ENCODE results near the gene U2AF1L4.
A peak's percentile ranks its signal among the peaks of the same experiment; 100 is the strongest.

The U2AF1L4 gene

GRCh38 chr19:35757231-35757748, 12.1 kb upstream of the U2AF1L4 start:
- DNase-seq: no peak

DNA sequence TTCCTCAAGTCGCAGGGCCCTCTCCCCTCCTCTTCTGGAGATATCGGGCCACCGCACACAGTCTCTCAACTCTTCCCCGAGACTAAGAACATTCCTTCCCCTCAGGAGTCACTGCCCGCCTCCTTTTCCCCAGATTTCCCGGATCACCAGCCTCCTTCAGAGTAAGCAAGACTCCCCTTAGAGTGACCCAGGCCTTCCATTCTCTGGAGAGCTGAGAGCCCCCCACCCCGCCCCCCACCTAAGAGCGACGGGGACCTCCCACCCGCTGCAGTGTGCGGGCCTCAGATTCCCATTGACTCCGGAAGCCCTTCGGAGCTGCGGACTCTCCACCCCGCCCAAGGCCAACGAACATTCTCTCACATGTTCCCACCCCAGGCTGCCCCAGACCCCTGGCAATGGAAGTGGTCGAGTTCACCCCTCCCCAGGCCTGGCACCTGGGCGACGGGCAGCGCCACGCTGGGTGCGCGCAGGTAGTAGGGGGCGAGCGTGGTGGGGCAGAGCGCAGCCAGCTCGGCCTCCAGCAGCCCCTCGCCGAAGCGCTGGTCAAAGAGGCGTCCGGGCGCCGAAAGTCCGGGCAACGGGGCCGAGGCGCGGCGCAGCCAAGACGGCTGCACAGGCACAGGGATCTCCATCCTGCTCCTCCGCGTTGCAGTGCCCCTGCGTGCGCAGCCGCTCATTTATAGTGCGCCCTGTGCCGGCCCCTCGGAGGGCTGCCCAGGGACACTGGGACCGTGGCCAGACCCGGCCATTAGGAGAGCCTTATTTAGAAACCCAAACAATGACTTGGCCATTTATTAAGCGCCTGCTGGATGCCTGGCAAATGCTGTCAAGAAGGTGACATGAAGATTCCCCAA, 11.4 kb upstream of the U2AF1L4 start, which contains the start of gene HSPB6:
HSPB6 (minus strand) TSS at position 653 of the 854 bp plus-strand sequence; CDS start at position 632, 21 bp downstream.
- DNase-seq: no peak

GRCh38 chr19:35755550-35756376, 10.5 kb upstream of the U2AF1L4 start:
- peak; percentile 54 to 75 for DNase-seq

DNA sequence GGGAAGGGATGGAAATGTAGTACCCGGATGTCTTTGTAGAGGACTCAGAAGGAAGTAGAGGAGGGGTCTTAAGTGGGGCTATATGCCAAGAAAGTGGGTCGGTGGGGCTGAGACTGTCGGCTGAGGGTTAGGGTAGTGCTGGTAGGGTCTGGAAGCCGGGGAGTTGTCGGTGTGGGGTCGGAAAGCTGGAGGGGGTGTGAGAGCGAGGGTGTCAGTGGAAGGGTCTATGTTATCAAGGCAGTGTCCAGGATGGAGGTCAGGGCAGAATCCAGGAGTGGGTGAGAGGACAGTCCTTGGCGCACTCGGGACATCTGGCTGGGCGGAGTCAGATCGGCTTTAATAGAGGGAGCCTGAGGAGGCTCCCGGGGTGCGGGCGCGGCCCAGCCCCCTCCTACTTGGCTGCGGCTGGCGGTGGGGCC, 9.9 kb upstream of the U2AF1L4 start:
- no peak for DNase-seq

- no peak for DNase-seq
Observed at GRCh38 chr19:35754370-35755130, 9.3 kb upstream of the U2AF1L4 start.

GRCh38 chr19:35753634-35754369, 8.6 kb upstream of the U2AF1L4 start:
- DNase-seq: no peak

DNA sequence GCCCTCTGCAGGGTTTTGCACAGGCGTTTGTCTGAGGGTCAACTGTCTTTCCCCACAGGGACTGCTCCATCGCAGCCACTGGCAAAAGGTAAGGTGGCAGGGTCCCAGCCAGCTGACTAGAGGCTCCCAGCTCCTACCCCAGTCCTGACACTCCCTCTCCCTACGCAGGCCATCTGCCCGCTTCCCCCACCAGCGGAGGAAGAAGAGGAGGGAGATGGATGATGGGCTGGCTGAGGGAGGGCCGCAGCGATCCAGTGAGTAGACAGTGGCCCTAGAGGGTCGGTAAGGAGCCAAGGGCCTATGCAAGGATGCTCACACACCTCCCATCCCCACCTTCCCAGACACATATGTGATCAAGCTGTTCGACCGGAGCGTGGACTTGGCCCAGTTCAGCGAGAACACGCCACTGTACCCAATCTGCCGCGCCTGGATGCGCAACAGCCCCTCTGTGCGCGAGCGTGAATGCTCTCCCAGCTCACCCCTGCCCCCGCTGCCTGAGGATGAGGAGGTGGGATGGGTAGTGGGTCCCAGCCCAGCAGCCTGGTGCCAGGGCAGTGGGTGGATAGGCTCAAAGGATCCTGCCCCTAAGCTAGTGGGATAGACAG, 7.6 kb upstream of the U2AF1L4 start:
- no peak for DNase-seq

- no peak for DNase-seq
Observed at GRCh38 chr19:35751839-35752745, 6.9 kb upstream of the U2AF1L4 start.

GRCh38 chr19:35750167-35750566, 4.9 kb upstream of the U2AF1L4 start:
- no peak for DNase-seq

- peak; percentile 99 to 100 for DNase-seq
Observed at GRCh38 chr19:35748106-35749020, 3.1 kb upstream of the U2AF1L4 start, which contains the start of gene LIN37. TSS of gene LIN37 (plus strand) at chr19:35748576. CDS start at chr19:35748725, 149 bp downstream.

GRCh38 chr19:35746531-35746930, 1.3 kb upstream of the U2AF1L4 start:
- DNase-seq: no peak

DNA sequence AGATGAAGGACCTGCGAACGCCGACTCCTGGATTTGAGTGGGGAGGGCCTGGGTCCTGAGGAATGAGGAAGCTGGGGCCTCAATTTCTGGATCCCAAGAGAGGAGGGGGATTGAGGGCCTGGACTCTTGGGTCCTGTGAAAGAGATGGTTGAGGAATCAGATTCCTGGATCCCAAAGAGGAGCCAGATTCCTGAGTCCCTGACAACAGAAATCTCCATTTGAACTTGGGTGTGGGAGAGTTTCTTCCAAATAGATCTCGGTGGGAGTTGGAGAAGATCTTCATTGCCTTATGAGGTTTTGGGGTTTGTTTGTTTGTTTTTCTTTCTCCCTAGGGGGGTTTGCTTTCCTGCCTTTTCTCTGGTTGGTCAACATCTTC, 857 bp upstream of the U2AF1L4 start:
- no peak for DNase-seq

DNA sequence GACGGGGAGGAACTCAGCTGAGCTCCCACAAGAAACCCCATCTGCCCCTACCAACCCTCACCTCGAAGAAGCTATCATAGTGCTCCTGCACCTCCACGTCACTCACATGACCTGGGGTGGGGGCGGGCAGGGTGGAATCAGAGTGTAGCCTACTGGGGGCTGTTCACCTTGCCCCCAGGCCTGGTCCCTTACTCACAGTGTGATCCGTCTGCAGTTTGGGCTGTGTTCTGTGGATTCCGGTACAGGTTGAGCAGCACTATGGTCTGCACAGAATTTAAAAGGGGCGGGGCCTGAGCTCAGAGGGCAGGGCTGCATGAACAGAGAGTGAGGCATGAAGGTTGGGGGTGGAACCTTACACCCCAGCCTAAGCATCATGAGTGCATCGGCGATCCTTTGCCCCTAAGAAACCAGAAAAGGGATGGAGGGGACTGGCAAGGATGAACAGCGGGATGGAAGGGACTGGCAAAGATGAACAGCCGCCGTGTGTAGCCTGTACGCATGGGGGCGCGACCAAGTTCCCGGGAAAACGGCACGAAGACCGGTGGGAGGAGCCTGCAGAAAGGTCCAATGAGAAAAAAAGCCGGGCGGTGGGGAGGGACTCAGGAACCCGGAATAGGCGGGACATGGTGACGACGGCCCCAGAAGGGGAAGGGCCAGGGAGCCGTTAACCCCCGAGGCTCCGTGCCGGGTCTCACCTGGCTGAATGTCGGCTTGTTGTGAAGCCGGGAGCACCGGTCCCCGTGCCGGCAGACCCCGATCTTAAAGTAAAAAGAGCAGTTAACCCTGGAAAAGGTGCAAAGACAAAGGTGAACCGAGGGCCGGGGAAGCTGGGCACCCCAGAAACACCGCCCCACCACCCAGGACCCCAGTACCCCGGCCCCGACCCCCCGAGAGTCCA, 539 bp downstream of the U2AF1L4 start:
- peak; percentile 95 to 97 for DNase-seq

DNA sequence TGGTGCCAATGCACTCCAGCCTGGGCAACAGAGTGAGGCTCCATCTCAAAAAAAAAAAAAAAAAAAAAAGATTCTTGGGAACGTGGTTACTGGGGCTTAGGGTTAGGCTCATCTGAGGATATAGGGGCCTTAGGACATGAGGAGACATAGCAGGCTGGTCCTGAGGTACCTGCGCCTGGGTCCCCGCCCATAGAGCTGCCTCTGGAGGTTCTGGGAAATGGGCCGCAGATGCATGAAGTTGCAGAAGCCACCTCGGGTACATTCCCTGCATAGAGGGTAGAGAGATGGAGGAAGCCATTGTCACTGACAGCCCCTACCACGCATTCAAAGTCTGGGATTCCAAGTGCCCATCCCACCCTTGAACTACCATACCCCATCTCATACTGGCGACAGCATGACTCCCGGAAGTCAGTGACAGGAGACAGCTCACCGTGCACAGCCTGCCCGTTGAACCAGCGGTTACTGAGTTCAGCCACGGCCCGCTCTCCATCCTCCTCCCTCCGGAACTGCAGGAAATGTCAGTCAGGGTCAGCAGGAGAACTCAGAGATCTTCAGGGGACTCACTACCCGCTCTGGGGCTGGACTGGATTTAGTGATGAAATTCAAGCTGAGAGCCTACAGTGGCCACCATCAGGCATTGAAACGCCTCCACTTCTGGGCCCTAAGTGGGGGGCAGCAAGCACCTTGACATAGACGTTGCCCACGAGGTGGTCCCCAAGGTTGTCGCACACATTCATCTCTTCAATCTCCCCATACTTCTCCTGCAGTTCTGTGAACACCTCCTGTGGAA, 1.4 kb downstream of the U2AF1L4 start:
- DNase-seq: no peak

DNA sequence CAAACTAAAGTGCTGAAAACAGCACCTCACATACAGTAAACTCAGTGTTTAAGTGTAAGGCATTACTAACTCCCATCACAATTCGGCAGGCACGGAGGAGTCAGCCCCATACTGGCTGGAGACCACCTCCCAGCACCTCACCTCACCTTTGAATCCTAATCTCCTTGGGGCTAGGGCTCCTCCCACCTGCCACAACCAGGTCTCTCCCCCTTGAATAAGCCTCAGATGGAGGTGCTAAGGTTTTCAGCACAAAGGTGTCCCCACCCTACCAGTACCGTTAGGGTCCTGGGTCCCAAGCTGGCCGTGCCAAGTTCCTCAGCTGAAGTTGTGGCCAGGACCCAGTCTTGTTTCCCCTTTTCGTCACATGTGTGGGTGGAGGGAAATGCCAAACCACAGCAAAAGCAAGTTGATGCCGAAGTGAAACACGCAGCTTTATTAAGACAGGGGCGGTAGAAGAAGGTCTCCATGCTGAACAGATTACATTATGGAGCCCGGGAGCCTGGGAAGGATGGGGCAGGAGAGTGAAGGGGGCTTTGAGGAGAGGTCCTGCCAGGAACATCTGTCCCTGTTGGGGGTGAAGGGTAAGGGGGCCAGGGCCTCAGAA, 3.0 kb downstream of the U2AF1L4 start, which contains the start of gene IGFLR1:
IGFLR1 (minus strand) TSS at position 332 of the 604 bp plus-strand sequence. CDS start 1,272 bp downstream, outside the sequence.
- DNase-seq: peak; percentile 77 to 79

GRCh38 chr19:35741203-35741515, 4.1 kb downstream of the U2AF1L4 start:
- no peak for DNase-seq
